GM12878 (cell line): ENCODE data around the gene ANKRD24.
"Not testable (repeated sequence)": the region's sequence is repeated elsewhere in the genome, so short reads cannot be mapped to it uniquely, and the experiment has no call there.

Source experiments
- CBX5 ChIP-seq: sonication (generic); IDR thresholded peaks from 2 replicates; pipeline ENCODE4 v1.6.1; 2016; ENCODE audit warnings: low read depth, moderate library complexity, mild to moderate bottlenecking, inconsistent platforms
- CTCF ChIP-seq, 3 experiments: IDR thresholded peaks in 2 of 3; conservative IDR thresholded peaks in 1 of 3; 2 replicates each; pipeline ENCODE4 v1.5.1; 2011; ENCODE audit warnings: low read depth in 3 of 3, low read length in 3 of 3, mild to moderate bottlenecking in 3 of 3, control low read depth in 2 of 3, moderate library complexity in 2 of 3, inconsistent platforms in 1 of 3, mixed read lengths in 1 of 3; ENCODE audit not compliant: control insufficient read depth in 2 of 3, insufficient read depth in 1 of 3; ENCODE audit errors: extremely low read depth in 1 of 3
- EGR1 ChIP-seq, 2 experiments: IDR thresholded peaks; 1 replicate in 1 of 2; 2 replicates in 1 of 2; pipeline ENCODE4 v1.6.1; 2011 to 2012; ENCODE audit warnings: low read depth in 2 of 2, low read length in 2 of 2, borderline replicate concordance in 1 of 2, mild to moderate bottlenecking in 1 of 2, moderate library complexity in 1 of 2
- EP300 ChIP-seq, 2 experiments: fragments of 150-350 bp in 1 of 2; IDR thresholded peaks; 2 replicates each; pipeline ENCODE4 v1.6.1; 2011 to 2012; ENCODE audit warnings: low read depth in 2 of 2, low read length in 2 of 2, borderline replicate concordance in 1 of 2, improper control_type of control experiment in 1 of 2, inconsistent platforms in 1 of 2; ENCODE audit not compliant: control insufficient read depth in 1 of 2
- EZH2 ChIP-seq: IDR thresholded peaks from 2 replicates; pipeline ENCODE4 v1.6.1; 2012; ENCODE audit warnings: low read depth, mild to moderate bottlenecking, control low read depth, inconsistent platforms, low read length, borderline replicate concordance; ENCODE audit not compliant: control insufficient read depth
- MAX ChIP-seq: IDR thresholded peaks from 2 replicates; pipeline ENCODE4 v1.6.1; 2012; ENCODE audit warnings: low read depth, low read length, improper control_type of control experiment
- PBX3 ChIP-seq: IDR thresholded peaks from 2 replicates; pipeline ENCODE4 v1.6.1; 2011; ENCODE audit warnings: mild to moderate bottlenecking, low read depth, low read length, moderate library complexity; ENCODE audit not compliant: insufficient replicate concordance
- PKNOX1 ChIP-seq: fragments of 450-650 bp; IDR thresholded peaks from 2 replicates; pipeline ENCODE4 v1.6.1; 2016; ENCODE audit warnings: mild to moderate bottlenecking
- SPI1 ChIP-seq: IDR thresholded peaks from 2 replicates; pipeline ENCODE4 v1.6.1; 2011; ENCODE audit warnings: low read depth, mild to moderate bottlenecking, low read length, moderate library complexity, borderline replicate concordance; ENCODE audit not compliant: insufficient read depth
- SREBF2 ChIP-seq: IDR thresholded peaks from 2 replicates; pipeline ENCODE4 v1.6.1; 2012; ENCODE audit warnings: mild to moderate bottlenecking, low read length
- SUZ12 ChIP-seq: fragments of 200-600 bp; sonication (generic); IDR thresholded peaks from one replicate; pipeline ENCODE4 v1.6.1; 2018; ENCODE audit warnings: antibody characterized with exemption, mild to moderate bottlenecking; ENCODE audit not compliant: unreplicated experiment
- TAF1 ChIP-seq: IDR thresholded peaks from 2 replicates; pipeline ENCODE4 v1.6.1; 2011; ENCODE audit warnings: mild to moderate bottlenecking, low read depth, low read length, borderline replicate concordance
- ZNF24 ChIP-seq: fragments of 450-650 bp; IDR thresholded peaks from 2 replicates; pipeline ENCODE4 v1.6.1; 2017; ENCODE audit warnings: antibody characterized with exemption, mild to moderate bottlenecking
- ZSCAN29 ChIP-seq: fragments of 450-650 bp; IDR thresholded peaks from 2 replicates; pipeline ENCODE4 v1.6.1; 2017; ENCODE audit warnings: mild to moderate bottlenecking, moderate library complexity

GRCh38 chr19:4142916-4143315 is 39.6 kb upstream of the ANKRD24 start:
- not testable (repeated sequence) for TF ChIP-seq SREBF2; ZNF24; CTCF (IDR thresholded peaks at IDR 0.05 in 2 of 3, conservative IDR thresholded peaks at IDR 0.05 in 1 of 3; ENCODE audit: control insufficient read depth in 2 of 3, extremely low read depth in 1 of 3, insufficient read depth in 1 of 3, low read depth in 3 of 3, low read length in 3 of 3); EGR1 (IDR thresholded peaks at IDR 0.05; ENCODE audit: borderline replicate concordance in 1 of 2, low read depth in 2 of 2, low read length in 2 of 2); MAX; TAF1; CBX5; SPI1; PKNOX1; EP300 (IDR thresholded peaks at IDR 0.05; ENCODE audit: borderline replicate concordance in 1 of 2, control insufficient read depth in 1 of 2, low read depth in 2 of 2, low read length in 2 of 2); ZSCAN29; EZH2; PBX3; SUZ12
